Kidney epithelial cell (primary cell): ENCODE measurements around the gene CCSER2. TPM values are rescaled to one million over a fixed set of nuclear protein-coding genes. Genes with fewer than 3 reads are reported as not detected.
"Not testable (repeated sequence)": the region's sequence is repeated elsewhere in the genome, so short reads cannot be mapped to it uniquely, and the experiment has no call there.

ENCODE experiments used
- DNase-seq: peaks from one replicate; pipeline ENCODE4 v3.0.0-alpha.2; 2010; ENCODE audit warnings: low read depth
- H3K27me3 ChIP-seq: 2 replicates; pipeline ENCODE4 v1.6.0; 2011; ENCODE audit warnings: low read length; ENCODE audit not compliant: control insufficient read depth, insufficient read depth
- H3K36me3 ChIP-seq: 2 replicates; pipeline ENCODE4 v1.5.1; 2011; ENCODE audit warnings: low read length; ENCODE audit not compliant: control insufficient read depth, insufficient read depth
- H3K4me3 ChIP-seq: 2 replicates; pipeline ENCODE4 v1.5.1; 2011; ENCODE audit warnings: low read depth, mild to moderate bottlenecking, control low read depth, low read length
- total RNA-seq: library from RNA; depleted of rRNA; stranded (reverse); fragments of >200 nt; gene quantifications from 2 replicates; pipeline ENCODE4 v1.2.3, GENCODE V29; 2015
- TF ChIP-seq, protein P1 (sequence below): IDR thresholded peaks from 2 replicates; pipeline ENCODE4 v1.5.1; 2011; ENCODE audit warnings: mild to moderate bottlenecking, moderate library complexity, low read length, control low read depth, inconsistent platforms; ENCODE audit not compliant: insufficient read depth, poor library complexity, severe bottlenecking

The CCSER2 gene
- total RNA-seq, 1 donor from 2014 or later = 28.0 TPM

DNA sequence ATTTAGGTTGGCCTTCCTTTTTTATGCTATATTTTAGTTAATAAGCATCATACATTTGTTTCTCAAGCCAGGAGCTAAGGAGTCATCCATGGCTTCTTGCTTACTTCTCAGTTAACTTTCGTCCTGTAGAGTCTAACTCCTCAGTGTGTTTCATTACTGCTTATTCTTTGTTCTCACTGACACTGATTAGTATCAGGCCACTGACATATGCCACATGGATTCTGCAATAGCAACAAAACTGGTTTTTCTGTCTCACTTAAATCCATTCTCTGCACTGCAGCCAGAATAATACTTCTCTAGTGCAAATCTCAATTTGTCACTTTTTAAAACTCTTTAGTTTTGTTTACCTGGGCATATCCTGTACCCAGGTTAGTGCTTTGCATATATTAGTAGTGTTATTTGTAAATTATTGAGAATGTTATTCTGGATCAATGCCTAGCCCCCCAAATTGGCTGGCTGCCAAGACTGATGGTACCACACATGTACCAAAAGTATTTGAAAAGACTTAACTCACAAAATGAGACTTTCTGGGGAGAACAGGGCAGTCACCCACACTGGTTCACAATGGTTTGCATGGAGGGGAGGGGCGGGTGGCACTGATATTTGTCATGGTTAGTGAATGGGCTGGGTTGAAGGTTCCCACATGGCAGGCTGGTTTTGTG is 79.1 kb downstream of the CCSER2 start:
- Histone ChIP-seq H3K4me3 (no peak overlapping the region), H3K36me3 (no peaks in the 10 kb centered on the region), H3K27me3 (no peaks in the 10 kb centered on the region)
- DNase-seq = no peak
- TF ChIP-seq, protein P1, sequence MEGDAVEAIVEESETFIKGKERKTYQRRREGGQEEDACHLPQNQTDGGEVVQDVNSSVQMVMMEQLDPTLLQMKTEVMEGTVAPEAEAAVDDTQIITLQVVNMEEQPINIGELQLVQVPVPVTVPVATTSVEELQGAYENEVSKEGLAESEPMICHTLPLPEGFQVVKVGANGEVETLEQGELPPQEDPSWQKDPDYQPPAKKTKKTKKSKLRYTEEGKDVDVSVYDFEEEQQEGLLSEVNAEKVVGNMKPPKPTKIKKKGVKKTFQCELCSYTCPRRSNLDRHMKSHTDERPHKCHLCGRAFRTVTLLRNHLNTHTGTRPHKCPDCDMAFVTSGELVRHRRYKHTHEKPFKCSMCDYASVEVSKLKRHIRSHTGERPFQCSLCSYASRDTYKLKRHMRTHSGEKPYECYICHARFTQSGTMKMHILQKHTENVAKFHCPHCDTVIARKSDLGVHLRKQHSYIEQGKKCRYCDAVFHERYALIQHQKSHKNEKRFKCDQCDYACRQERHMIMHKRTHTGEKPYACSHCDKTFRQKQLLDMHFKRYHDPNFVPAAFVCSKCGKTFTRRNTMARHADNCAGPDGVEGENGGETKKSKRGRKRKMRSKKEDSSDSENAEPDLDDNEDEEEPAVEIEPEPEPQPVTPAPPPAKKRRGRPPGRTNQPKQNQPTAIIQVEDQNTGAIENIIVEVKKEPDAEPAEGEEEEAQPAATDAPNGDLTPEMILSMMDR = no peak

DNA sequence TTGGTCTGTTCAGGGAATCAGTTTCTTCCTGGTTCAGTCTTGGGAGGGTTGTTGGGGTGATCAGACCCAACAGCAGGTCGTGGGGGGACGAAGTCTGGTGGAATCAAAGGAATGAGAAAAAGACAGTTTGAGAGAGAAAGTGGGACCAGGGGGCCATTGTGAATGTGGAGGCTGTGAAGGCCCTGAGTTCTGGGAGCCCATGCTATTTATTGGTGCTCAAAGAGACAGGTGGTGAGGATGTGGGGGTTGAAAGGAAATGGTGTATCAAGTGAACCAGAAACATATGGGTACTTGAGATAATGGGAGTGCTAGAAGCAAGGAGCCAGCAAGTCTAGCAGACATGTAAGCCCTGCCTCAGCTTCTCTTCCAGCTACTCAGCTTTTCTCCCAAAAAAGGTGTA is 84.1 kb downstream of the CCSER2 start:
- Histone ChIP-seq H3K27me3 (no peaks in the 10 kb centered on the region), H3K36me3 (peaks cover 1% of the 10 kb centered on the region), H3K4me3 (no peak overlapping the region)
- DNase-seq = no peak
- TF ChIP-seq, protein P1 = no peak

DNA sequence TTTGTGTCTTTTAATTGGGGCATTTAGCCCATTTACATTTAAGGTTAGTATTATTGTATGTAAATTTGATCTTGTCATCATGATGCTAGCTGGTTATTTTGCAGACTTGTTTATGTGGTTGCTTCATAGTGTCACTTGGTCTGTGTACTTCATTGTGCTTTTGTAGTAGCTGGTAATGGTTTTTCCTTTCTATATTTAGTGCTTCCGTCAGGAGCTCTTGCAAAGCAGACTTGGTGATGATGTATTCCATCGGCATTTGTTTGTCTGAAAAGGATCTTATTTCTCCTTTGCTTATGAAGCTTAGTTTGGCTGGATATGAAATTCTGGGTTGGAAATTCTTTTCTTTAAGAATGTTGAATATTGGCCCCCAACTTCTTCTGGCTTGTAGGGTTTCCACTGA is 85.7 kb downstream of the CCSER2 start:
- H3K4me3 ChIP-seq, H3K27me3 ChIP-seq, DNase-seq, H3K36me3 ChIP-seq: not testable (repeated sequence)

DNA sequence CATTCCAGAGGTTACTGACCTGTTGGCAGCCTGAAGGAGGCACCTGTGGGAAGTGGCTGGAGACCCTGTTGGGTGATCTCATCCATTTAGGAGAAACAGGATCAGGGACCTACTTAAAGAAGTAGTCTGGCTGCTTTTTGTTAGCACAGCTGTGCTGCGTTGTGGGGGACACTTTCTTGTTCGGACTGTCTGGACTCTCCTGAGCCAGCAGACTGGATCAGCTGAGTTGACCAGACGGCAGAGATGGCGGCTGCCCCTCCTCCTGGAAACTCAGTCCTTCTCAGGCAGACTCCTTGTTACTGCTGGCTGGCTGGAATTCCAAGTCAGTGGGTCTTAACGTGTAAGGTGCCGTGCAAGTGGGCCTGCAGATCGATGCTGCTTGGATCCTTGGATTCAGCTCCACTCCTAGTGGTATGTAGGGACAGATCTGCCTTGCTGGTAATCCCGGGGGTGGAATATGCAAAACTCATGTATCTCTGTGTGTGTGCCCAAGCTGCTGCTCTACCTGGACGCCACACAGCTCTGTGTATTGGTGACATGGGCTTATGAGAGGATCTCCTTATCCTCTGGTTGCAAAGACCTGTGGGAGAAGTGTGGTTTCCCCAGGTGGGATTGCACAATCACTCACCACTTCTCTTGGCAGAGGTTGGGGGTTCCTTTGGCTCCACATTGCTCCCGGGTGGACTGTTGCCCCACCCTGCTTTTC is 87.3 kb downstream of the CCSER2 start:
- Histone ChIP-seq H3K27me3 (no peaks in the 10 kb centered on the region), H3K36me3 (peaks cover 1% of the 10 kb centered on the region), H3K4me3 (no peak overlapping the region)
- TF ChIP-seq, protein P1 = no peak
- no peak for DNase-seq

DNA sequence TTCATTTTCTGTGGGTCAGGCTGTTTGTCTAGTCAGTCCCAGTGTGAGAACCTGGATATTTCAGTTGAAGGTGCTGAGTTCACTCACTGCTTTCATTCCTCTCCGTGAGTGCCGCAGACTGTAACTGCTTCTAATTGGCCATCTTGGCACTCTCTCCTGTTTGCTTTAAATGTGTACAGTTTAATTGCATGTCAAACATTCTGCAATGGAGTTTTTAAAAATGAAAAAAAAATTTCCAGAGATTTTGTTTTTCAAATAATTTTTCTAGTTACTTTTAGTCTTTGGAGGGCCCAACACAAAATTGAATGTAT is 87.8 kb downstream of the CCSER2 start:
- H3K27me3 ChIP-seq = no peaks in the 10 kb centered on the region
- no peak overlapping the region for H3K4me3 ChIP-seq
- no peak for DNase-seq
- H3K36me3 ChIP-seq = peaks cover 1% of the 10 kb centered on the region
- TF ChIP-seq, protein P1 = no peak

DNA sequence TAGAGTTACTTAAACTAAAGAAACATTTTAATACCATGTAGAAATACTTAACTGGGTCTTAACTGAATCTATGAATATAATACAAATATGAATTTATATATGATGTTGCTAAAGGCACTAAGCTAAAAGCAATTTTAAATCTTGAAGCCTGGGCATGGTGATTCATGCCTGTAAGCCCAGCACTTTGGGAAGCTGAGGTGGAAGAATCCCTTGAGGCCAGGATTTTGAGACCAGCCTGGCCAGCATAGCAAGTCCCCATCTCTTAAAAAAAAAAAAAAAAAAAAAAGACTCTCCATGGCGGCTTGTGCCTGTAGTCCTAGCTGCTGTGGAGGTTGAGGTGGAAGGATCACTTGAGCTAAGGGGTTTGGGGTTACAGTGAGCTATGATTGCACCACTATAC is 95.3 kb downstream of the CCSER2 start:
- no peak overlapping the region for H3K4me3 ChIP-seq
- peaks cover 1% of the 10 kb centered on the region for H3K36me3 ChIP-seq
- H3K27me3 ChIP-seq = no peaks in the 10 kb centered on the region
- TF ChIP-seq, protein P1 = no peak
- no peak for DNase-seq
